GM18526 (cell line): ENCODE data around the gene RNASEH2B.

Experiments
- POLR2A ChIP-seq: IDR thresholded peaks from 3 replicates; pipeline ENCODE4 v1.6.1; 2011; ENCODE audit not compliant: insufficient read length; ENCODE audit errors: extremely low read depth

The RNASEH2B gene

DNA sequence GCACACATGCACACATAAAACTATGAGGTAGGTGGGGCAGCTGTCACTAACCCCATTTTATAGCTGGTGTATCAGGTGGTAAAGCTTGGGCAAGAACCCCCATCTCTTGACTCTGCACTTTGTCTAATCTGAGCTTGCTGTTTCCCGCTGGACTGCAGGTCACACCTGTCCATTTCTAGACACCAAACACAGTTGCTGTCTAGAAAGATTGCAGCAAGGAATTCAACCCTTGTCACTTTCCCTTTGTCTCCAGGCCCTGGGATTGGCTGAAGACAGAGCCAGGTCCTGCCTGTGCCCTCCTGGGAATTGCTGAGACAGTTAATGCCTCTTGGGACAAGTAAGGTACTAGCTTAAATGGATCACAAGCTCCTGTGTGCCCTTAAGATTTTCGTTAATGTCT is 83.8 kb downstream of the RNASEH2B start:
- TF ChIP-seq POLR2A, result no peak

DNA sequence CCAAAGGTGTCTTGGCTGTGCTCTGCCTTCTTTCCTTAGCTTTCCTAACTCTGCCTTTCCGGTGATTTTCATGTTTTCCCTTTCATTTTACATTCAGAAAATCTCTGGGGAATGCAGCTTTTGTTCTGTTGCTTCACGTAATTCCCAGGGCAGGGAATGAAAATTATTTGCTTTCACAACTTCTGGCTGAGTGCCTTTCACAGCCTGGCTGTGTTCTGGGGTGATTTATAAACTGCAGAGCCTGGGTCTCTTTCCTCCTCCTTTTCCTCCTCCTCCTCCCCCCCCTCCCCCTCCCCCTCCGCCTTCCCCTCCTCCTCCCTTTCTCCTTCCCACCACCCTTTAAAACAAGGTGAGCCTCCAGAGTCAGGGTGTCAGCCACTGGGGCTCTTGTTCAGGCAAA is 84.3 kb downstream of the RNASEH2B start:
- TF ChIP-seq POLR2A, result no peak

DNA sequence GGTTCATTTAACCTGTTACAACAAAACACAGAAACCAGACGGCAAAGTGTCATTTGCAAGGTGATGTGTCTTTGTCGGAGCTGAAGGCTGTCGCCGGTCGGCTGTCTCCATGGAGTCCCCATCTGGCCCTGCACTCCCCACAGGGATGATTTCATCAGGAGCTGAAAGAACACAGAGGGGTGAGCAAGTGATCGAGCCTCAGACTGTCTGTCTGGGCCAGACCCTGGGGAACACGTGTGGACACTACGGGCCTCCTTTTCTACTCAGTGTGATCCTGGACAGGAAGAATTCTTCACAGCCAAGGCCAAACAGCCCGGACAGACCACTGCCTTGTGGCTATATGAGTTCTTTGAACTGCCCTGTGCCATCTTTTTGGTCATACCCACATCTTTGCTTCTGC is 85.1 kb downstream of the RNASEH2B start:
- TF ChIP-seq POLR2A, result no peak

DNA sequence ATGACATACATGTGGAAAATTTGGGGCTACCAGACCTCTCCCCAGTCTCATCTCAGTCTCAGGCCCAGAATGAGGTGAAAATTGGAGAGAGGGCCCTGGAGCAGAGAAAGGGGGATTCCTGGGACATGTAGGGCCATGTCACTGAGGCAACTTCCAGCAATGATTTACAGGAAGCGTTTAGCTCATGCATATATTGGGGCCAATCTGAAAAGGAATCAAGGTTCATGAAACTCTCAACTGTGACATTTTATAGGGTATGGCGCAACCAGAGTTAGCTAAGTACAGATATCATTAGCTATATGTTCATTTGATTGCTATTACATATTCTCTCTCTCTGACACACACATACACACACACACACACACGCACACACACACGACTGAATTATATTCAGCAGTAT is 86.3 kb downstream of the RNASEH2B start:
- no peak for TF ChIP-seq POLR2A

DNA sequence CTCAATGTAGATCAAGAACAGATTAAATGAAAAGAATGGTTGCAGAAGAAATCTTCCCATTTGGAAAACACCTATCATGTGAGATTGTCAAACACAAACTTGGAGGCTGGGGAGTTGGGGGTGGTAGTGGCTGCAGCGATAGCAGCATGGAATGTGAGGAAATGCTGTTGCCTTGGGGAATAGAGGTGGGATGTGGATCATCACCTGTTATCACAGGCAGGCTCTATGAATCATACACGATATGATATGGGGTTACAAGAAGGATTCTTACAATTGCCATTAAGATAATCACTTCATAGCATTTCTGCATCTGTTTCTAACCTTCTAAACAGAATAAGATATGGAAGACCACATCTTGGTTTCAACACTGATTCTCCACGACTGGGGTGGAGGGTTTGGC is 88.7 kb downstream of the RNASEH2B start:
- no peak for TF ChIP-seq POLR2A

DNA sequence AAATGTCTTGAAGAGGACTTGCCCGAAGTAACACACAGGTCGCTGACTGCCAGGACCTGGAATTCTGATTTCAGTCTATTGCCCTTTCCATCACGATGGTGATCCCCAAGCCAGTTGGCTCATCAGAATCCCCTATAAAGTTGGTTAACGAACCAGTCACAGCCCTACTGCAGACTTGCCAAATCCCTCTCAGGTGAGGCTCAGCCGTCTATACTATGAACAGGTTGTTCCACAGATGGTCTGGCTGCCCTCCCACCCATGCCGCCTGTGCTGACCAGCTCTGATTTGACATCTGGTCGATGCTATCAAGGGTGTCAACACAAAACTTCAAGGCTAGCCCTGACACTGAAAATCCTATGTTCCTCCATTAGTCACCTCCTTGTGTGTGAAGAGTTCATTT is 90.0 kb downstream of the RNASEH2B start:
- no peak for TF ChIP-seq POLR2A

DNA sequence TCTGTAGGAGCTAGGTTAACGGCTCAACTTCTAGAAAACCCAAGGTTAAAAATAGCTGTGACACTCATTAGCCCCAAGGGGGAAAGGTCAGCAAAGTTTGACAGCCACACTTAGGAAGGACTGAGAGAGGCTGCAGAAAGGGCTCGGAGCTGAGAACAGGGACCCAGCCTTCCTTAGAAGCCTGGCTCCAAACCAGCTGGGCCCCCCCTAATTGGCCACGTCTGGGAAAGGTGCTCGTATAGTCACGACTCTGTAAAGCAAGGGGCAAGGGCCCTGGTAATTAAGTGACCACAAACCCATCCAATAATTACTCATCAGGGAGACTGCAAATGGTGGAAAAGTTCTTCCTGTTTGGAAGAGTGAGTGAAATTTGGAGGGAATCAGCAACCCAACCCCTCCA is 90.5 kb downstream of the RNASEH2B start:
- no peak for TF ChIP-seq POLR2A

DNA sequence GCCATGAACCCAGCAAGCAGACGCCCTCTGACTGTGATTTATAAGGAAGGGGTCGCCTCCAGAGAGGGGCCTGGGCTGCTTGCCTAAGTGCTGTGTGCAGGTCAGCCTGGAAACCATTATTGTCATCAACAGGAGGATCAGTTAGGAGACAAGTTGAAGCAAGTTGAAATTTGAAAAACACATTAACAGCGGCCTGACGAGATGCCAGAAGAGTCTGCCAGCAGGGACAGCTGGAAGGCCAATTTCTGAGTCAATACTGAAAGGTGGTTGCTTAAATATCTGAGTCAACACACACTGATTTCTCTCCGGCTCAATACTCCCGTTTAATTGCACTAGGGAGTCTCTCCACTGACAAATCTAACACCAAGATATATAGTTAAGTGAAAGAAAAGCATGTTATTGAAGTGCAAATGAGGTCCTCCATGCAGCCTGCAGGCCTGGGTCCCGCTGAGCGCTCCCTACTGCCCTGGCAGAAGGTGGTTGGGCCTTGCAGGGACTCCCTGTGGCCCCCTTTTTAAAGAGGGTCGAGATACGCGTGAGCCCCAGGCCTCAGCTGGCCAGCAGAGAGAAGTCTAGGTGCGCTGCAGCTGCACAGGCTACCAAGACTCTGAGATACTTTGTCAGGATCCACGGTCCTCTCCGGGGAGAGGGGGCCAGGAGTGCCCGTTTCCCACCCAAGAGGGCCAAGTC is 91.1 kb downstream of the RNASEH2B start:
- TF ChIP-seq POLR2A, result no peak

DNA sequence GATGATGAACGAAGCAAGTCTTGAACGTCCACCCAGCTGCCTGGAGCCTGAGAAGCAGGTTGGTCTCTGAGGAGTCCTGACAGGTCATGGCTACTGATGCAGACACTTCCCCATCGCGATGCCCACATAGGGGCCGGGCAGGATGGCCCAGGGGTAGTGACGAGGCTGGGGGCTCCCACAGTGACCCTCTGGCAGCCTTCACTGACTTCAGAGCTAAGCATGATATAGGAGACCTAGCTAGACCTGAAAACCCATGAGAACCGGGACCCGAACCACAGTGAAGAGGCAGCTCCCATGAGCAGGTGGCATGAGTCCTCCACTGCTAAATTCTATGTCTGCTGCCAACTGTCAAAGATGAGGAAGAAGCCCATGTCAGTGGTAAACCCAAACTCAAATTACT is 91.7 kb downstream of the RNASEH2B start:
- TF ChIP-seq POLR2A, result no peak

DNA sequence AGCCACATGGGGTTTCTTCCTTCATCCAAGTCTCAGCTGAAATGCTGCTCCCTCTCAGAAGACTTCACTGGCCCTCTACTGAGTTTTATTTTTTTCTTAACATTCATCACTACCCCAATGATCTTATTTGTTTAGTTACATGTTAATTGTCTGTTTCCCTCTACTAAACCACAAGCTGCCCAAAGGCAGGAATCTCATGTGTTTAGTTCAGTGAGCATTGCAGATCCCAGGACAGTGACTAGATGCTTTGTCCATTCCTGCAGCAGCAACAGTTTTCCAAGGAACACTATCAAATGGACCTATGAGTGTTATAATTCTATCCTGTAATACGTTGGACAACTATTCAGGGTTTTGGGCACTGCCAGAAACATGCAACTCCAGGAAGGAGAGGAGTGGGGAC is 93.1 kb downstream of the RNASEH2B start:
- no peak for TF ChIP-seq POLR2A

DNA sequence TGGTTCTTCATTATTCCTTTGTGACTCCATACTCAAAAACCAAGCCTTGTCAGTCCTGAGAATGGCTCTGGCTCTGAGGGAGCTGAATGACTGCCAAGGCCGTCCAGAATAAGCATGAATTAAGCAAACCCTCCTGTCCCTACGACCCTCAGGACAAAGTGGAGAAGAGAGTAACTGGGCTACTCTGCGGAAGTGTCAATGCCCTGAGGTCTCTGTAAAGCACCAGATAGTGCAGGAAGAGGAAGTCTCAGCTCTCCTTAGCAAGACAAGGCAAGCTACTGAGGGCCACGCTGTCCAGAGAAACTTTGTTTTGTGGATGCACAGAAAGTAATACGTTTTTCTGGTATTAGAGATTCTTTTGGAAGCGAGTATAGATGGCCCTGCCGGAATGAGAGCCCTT is 94.1 kb downstream of the RNASEH2B start:
- no peak for TF ChIP-seq POLR2A

DNA sequence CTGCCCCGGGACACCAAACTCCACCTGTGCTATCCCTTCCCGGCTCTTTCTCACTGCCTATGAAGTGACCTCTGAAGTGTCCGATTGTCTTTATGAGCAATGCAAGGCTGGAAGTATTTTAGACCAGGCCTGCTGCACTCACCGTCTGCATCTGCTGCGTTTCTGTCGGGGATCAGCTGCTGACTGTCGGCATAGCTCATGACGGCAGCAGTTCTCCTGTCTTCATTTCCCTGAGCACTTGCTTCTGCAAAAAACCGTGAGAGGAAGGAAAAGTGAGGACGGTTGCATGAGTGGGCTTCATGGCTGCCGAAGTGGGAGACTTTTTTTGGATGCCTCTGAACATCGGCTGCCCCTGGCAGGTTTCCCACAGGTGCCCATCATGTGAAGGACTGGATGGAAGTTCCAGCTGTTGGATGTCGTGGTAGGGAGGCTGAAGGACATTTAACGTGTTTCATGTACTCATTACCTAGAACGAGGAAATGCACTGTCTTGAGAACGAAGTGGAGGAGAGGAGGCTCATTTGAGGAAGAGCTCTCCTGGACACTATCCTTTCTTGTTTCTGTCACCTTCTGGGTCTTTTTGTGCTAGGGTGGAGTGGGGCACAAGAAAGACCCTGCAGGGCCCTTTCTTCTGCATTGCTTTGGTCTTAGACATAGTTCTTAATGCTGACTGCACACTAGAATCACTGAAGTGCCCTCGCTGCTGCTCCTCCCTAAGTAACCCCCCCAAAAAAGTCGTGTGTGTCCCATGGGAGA is 94.7 kb downstream of the RNASEH2B start:
- TF ChIP-seq POLR2A, result no peak

DNA sequence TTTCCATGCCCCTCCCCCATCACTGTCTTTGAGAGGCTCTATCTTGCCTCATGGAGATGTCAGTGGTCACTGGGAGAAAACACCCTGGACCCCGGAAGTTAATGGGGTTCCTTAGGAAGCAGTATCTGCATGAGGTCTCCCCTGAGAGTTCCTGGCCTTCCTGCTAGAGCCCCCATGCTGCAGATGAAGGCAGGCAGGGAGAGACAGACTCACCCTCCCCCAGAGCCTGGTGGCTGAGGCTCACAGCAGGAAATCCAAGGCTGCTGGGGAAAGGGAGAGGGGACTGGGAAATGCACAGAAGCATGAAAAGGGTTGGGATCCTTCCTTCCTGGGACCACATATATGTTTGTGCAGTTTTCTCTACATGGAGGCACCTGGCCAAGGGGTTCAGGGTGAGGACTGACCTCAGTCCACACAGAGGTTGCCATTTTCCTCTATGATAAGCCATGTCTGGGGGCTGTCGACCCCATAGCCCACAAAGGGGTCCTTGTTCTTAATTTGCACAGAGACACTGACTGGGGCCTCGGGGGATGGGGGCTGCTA is 95.4 kb downstream of the RNASEH2B start:
- no peak for TF ChIP-seq POLR2A

DNA sequence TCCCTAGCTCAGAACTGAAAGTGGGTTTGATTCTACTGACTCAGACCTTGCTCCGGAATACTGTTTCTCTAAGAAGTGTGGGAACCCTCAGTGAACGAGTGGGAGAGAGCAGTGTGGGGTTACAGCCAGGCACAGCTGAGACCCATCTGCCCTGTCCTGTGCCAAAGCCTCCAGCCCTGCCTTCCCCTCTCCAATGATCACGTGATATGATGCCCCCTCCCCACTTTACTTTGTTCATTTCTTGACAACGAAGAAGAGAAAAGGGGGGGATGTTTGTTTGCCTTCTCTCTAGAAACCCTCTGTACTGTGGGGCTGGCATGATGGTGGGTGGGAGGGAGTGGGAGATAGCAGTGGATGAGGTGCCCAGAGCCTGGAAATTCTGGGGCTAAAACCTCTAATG is 96.0 kb downstream of the RNASEH2B start:
- no peak for TF ChIP-seq POLR2A
